ENCODE data around the gene ADARB2.
"Not testable (repeated sequence)": the region's sequence is repeated elsewhere in the genome, so short reads cannot be mapped to it uniquely, and the experiment has no call there.

The ADARB2 gene

DNA sequence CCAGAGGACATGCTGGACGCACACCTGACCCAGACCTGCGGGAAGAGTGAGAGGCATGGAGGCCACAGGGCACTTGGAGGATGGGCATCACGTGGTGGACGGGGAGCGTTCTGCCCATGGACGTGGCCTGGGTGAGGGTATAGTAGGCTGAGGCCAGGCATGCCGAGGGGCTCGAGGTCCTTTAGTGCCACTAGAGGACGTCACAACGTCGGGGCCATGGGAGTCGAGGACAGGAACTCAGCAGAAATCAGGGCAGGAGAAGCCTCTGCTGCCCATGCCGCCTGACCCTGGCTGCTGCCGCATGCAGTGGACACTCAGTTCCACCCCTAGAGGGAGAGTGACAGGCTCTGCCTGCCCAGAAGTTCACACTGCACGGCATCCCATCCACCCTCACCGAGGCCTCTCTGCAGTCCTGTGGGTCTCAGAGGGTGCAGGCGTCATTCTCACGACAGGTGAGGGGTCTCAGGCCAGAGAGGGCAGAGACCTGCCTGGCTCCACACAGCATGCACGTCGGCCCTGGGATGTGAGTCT lies 198.7 kb downstream of the ADARB2 start:
- DNase-seq, result no peak

DNA sequence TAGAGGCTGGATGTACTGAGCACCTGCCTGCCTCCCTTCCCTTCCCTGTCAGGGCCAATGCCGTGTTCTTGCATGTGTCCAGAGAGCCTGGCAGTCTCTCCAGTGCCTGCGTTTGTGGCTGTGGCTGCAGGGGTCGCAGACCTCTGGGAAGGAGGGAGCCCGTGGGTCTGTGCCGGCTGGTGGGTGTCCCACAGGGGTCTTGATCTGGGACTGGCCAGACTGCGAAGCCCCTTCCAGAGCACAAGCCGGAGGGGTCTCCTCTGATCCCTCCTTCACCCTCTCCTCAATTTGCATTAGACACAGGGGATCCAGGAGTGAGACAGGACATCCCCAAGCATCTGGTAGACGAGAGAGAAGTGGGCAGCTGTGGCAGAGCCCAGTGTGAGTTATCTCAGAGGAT lies 199.2 kb downstream of the ADARB2 start:
- no peak for DNase-seq

DNA sequence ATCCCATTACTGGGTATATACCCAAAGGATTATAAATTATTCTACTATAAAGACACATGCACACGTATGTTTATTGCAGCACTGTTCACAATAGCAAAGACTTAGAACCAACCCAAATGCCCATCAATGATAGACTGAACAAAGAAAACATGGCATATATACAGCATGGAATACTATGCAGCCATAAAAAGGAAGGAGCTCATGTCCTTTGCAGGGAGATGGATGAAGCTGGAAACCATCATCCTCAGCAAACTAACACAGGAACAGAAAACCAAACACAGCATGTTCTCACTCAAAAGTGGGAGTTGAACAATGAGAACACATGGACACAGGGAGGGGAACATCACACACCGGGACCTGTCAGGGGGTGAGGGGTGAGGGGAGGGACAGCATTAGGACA lies 199.9 kb downstream of the ADARB2 start:
- not testable (repeated sequence) for DNase-seq

DNA sequence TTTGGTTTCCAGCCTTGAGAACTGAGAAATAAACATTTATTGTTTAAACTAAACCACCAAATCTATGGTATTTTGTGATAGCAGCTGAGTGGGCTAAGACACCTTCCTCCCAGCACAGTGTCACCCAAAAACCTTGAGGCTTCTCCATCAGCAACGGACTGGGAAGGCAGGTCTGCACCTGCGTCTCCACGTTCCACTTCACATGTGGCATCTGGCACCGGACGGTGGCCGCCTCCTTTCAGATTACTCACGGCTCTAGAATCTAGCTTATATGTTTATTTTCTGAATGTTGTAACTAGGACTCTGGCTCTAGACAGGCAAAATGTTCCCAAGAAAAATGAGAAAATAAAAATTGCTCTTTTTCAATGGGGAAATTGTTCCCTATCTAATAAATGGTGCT lies 201.0 kb downstream of the ADARB2 start:
- DNase-seq, result no peak

DNA sequence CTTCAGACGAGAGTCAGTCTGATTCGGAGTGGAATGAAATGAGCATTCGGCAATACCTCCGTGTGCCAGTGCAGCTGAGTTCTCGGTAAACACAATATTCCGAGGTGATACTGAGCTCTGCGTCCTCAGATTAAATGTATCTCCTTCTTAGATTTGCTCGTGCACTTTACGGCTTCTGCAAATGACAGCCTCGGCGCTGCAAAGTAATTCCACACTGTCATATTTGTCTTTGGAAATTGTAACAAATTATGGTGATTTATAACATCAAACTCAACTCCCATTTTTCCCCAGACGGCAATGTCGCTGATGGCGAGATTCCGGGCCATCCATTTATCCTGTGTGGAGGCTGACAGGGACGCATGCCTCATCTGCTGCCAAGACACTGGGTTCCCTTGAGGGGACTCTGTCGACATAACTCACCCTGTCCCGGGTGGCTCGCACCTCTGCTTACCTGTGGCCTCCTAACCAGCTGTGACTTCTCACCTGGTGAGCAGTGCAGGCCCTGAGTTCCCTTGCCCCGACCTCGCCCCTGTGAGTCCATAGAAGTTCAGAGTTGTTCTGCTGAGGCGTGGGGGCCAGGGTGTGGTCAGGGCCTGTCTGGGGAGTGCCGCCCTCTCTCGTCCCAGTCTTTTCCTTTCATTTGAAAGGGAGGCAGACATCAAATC lies 201.9 kb downstream of the ADARB2 start:
- no peak for DNase-seq

DNA sequence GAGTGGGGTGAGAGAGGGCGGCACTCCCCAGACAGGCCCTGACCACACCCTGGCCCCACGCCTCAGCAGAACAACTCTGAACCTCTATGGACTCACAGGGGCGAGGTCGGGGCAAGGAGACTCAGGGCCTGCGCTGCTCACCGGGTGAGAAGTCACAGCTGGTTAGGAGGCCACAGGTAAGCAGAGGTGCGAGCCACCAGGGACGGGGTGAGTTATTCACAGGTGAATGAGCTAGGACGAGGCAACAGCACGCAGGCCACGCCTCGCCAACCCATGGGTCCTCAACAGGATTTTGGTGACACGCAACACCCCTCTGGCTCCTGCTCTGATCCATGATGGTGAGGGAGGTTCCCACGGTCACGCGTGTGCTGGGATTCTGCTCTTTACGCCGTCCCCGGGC lies 202.5 kb downstream of the ADARB2 start:
- DNase-seq, result no peak

DNA sequence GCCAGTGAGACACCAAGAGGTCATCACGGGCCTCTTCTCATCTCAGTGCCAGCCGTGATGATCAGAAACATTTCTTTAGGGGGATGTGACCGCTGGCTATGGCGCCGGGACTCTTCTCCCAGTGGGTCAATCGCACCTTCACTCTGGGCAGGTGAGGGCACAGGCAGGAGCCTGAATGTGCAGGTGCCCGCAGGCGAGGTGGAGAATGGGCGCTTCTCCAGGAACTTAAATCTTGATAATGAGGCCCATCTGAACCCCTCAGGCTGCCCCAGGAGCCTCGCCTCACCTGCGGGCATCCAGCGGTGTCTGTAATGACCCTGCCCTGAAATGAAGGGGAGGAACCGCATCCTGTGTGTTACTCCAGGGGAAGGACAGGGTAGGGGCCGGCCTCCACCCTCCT lies 204.7 kb downstream of the ADARB2 start:
- DNase-seq, result no peak

DNA sequence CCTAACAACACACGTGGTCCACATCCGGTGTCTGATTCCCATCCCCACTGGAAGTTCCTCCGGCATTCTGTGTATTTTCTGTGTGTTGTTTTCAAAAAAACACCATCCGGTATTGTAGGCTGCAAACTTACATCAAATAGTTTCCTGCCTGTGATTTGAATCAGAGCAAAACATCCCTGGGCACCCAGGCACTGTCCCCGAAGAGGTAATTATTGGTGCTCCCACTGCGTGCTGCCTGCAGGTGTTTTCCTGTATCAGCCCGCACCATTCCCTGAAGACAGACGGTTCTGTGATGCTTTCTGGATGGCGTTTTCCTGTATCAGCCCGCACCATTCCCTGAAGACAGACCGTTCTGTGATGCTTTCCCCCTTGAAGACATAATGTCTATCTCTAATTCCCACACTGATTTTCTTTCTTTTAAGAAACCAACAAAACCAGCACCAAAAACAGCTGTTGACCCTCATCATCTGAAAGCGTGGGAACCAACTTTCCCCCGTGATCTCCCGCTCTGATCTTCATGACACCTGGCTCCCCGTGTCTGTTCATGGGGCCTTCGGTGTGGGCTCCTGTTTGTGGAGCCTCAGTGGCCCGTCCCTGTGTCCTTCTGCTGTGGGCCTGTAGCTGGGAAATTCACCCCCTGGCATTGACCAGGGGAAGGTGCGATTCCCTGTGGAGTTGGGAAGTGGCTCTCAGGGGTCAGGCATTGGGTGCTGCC lies 205.3 kb downstream of the ADARB2 start:
- no peak for DNase-seq

DNA sequence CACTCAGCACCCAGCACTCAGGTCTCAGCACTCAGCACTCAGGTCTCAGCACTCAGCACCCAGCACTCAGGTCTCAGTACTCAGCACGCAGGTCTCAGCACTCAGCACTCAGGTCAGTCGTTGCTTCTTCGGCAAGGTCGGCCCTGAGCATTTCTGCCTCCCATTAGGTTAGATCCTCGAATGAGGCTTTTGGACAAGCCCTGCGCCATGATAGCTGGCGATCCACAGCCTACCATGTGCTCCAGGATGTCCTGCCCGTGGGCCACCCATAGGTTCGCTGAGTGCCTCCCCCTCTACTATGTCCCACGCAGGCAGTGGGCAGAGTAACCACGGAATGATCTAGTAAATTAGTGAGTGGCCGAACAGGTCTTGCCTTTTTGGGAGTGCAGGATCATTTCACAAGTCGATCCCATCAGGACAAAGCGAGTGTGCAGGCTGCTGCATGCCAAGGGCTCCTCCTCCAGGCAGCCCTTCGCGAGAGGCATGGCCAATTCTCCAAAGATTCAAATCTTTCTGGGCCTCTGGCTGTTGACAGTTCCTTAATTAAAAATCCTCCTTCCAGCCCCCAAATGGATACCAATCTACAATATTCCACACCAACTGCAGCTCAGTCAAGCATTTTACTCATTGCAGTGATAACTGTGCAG lies 206.3 kb downstream of the ADARB2 start:
- no peak for DNase-seq

DNA sequence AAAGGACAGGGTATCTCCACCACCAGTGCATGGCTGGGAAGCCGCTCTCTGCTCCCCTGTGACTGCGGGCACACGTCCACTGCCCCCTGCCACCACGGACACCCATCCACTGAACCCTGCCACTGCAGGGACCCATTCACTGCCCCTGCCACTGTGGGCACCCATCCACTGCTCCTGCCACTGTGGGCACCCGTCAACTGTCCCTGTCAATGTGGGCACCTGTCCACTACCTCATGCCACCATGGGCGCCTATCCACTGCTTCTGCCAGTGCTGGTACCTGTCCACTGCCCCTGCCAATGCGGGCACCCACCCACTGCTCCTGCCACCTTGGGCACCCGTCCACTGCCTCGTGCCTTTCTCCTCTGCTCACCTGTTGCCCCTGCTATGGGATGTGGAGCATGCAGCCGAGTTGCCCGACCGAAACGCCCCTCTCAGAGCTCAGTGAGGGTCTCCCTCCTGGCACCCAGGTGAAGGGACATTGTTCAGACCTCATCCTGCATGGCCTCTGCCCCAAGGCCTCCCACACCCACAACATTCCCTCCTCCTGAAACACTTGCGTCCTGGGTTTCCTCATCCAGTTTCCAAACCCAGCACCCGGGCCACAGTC lies 207.4 kb downstream of the ADARB2 start:
- no peak for DNase-seq

DNA sequence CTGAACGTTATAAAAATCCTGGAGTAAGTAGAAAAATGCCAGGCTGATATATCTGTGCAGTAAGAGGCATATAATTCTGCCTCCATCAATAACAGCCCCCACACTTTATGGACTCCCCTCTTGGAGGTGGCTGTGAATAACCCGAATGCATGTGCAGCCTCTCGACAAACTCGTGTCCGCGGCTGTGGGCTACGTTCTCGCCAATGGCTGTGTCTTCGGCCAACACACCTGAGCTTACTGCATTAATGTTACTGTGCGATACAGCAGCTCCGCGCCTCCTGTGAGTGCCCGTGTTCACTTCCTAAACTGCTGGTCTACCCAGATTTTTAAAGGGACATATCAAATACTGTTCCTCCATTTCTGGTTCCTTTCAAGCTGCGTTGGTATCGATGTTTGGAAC lies 209.4 kb downstream of the ADARB2 start:
- no peak for DNase-seq

DNA sequence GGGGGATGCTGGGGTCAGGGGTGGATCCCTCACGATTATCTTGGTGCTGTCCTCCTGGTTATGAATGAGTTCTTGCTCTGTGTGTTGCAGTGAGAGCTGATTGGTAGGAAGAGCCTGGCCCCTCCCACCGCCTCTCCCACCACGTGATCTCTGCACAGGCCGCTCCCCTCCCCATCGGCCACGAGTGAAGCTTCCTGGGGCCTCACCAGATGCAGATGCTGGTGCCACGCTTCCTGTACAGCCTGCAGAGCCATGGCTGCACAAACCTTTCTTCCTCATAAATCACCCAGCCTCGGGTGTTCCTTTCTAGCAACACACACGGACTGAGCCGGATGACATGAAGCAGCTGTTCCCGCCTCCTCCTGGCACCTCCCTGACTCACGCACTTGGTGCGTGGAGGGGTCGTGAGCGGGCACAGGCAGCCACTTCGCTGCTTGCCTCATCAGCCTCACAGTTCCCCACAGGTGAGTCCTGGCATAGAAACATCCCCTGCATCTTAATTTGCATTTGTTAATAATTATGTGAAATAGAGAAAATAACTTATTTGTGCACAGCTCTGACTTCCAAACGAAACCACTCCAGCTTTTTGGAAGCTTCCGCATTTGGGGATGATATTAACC lies 210.8 kb downstream of the ADARB2 start:
- no peak for DNase-seq

DNA sequence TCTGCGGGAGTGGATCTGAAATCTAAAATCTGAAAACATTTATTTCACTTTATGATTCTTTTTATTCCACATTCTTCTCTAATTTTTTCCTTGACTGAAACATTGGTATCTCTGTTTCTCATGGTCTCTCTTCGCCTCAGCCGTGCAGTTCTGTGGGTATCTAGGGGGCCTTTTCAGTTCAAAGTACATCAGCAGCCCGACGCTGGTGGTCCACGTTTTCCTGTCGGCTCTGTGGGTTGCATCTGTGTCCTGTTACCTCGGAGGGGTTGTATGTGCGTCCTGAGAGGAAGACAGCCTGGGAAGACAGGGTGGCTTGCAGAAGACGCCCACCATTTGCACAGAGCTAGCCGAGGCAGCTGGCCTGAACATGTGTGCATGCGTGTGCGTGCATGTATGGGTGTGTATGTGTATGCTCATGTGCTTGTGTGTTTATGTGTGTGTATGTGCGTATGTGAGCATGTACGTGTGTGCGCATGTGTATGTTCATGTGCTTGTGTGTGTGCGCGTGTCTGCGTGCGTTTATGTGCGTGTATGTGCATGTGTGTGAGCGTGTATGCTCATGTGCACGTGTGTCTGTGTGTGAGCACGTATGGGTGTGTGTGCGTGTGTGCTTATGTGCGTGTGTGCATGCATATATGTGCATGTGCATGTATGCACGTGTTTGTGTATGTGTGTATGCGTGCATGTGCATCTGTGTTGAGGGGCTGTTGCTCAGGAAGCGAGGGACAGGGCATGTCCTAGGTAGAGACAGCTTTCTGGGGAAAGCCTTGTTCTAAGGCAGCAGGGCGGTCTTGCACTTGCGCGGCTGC lies 211.8 kb downstream of the ADARB2 start:
- DNase-seq, result no peak

DNA sequence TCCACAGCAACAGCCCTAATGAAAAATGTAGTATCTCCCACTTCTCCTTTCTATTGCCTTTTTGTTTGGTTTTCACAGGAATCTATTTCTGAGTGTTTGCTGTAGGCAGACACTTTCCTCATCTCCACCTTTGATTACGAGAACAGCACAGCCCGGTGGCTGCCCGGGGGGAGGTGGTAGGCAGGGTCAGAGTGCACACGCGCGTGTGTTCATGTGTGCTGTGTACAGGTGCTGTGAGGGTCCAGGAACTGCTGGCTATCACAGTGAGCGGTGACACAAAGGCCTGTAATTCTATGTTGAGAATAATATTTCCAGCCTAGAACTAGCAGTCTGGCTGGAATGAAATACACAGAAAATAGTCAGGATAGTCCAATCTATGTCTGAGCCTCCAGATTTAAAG lies 212.8 kb downstream of the ADARB2 start:
- no peak for DNase-seq

DNA sequence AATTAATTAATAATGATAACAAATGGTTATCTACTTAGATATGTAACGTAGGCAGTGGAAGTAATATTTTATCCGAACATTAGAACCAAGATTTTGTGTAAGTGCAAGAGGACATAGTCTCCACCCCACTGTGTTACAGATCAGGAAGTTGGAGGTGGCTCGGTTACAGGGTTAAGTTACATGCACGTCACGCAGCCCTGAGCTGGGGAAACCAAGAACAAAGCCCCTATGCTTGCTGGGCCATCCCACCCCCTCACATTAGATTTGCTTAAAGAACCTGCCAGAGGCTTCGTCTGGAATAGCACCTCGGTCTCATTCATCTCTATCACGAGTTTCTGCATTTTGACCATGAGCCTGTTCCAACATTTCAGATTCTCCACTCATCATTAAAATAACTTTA lies 214.1 kb downstream of the ADARB2 start:
- no peak for DNase-seq

DNA sequence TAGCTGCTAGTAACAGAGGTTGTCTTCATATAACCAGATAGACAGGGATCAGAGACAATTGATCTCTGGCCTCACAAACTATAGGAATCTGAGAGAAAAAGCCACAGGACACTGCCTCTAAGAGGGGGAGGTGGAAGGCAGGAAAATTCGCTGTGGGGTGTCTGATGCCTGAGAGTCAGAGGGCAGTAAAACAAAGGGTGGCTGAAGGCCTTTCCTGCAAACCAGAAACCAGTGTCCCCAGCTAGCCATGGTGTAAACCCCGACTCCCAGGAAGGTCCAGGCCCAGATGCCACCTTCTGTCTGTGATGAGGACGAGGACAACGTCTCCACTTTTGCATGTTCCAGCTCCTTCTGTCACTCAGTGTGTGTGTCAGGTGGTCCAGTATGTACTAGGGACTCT lies 215.1 kb downstream of the ADARB2 start:
- no peak for DNase-seq

DNA sequence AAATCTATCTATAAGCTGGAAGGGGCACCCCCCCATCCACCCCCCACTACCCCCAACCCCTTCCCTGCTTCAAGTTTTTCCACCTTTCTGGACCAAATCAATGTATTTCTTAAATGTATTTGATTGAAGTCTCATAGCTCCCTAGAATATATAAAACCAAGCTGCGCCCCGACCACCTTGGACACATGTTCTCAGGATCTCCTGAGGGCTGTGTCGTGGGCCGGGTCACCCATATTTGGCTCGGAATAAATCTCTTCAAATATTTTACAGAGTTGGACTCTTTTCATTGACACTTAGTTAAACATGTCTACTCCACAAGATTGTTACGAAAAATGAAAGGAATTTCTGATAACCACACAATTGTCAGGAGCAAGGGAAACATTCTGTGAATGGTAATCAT lies 215.6 kb downstream of the ADARB2 start:
- DNase-seq, result no peak

DNA sequence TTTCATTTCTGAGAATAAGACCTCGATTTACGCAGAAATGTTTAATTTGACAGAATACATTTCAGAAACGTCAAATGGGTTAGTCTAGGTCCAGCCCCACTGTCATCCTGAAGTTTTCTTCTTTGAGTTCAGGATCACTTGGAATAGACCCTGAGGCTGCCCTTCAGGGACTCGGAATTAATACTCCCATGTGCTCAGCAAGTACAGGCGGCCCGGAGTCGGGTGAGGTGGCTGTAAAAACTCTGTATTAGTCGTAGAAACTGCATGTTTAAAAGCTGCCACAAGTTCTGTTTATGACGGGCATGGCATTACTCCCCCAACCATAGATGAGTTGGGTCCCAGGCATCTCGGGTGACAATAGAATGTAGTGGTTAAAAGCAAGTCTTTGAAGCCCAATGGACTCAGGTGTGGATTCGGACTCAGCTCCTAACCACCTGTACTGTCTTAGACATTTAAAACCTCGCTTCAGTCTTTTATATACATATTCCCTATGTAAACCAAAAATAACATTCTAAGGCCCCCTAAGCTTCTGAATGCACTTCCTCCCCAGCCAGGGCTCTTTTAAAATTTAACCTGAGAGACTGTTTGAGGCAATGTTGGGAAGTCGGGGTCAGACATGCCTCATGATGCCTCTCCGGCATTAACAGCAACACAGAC lies 216.3 kb downstream of the ADARB2 start:
- DNase-seq, result no peak

DNA sequence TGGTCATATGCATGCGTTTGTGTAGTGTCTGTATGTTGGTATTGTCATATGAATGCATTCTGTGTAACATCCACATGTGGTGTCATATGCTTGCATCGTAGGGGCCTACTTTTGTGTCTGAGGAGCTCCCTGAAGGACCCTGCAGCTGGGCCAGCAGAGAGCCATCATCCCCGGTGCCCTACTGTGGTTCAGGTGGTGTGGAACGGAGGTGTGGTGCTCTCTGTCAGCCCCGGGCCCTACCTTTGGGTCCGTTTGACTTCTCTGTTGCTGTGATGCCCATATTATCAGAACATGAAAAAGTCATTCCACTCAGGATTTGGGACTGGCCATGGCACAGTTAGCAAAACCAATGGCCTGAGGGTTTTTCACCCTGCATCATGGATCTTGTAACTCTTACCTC lies 217.9 kb downstream of the ADARB2 start:
- no peak for DNase-seq

DNA sequence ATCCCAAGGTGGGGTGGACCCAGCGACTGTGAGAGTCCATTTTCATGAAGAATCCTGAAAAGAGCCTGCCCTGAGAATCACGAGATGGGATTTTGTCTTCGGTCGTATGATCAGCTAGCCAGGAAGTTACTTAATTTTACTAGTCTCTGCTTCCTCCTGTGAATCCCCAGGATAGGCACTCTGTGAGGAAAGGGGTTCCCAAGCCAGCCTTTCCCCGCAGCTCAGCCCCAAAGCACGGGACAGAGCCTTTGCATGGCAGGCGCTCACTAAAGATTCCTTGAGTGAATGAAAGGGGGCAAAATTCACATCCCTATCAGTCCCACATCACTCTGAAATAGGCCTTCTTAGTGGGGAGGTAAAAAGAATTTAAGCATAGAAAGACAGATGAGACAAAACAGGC lies 219.6 kb downstream of the ADARB2 start:
- DNase-seq, result no peak

DNA sequence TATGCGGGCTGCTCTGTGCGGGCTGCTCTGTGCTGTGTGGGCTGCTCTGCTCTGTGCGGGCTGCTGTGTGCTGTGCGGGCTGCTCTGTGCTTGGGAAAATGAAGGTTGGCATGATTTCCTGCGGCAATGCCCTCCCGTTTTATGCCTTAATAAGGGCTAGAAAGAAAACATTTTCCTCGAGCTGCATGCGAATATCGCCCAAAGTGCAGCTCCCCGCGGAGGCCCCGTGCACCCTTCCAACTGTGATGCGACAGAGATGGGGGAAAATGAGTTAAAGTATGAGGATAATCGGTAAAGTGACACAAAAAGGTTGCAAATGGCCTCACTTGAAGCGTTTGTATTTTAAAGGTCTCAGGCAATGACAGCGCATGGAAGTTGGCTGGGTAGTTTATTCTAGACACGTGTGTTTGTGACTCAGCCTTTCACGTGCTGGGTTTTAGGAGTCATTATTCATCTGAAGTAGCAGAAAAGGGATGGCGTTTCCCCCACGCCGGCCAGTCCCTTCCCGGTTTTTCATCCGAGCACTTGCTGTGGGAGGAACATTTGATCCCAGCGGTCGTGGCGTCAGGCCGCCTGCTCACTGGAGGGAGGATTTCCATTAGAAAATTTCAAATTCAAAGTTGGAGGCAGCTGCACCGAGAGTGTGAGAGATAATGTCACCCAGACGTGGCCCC lies 220.7 kb downstream of the ADARB2 start:
- DNase-seq, result no peak
